K562 (cell line): ENCODE data around the gene CDC6. TPM values are rescaled to one million over a fixed set of nuclear protein-coding genes. Genes with fewer than 3 reads are reported as not detected.
A peak's percentile ranks its signal among the peaks of the same experiment; 100 is the strongest.

Source experiments
- ATAC-seq: fragments of 200-7000 bp; cut with Tn5 transposase; 3 replicates; pipeline ENCODE4 v1.9.1; 2020; ENCODE audit warnings: moderate library complexity
- BruUV-seq: library from RNA; stranded (reverse); fragments of 400-500 nt; replicated peaks from 2 replicates; lab custom pipeline; 2021; lab: Mats Ljungman, UMichigan
- CTCF ChIA-PET: fragments of 300-600 bp; formaldehyde crosslinking; extraction: SDS; loops from one replicate; lab custom pipeline; 2021; ENCODE audit warnings: low intra/inter-chr PET ratio; lab: Yijun Ruan, JAX
- POLR2A ChIA-PET: fragments of 300-600, 350-650 bp; sonication (Branson Sonifier 250); formaldehyde crosslinking; extraction: SDS; loops from one replicate; lab custom pipeline; 2021; ENCODE audit warnings: antibody characterized with exemption, inconsistent platforms; lab: Yijun Ruan, JAX
- DNase-seq, 4 experiments: peaks; one replicate each; pipeline versions ENCODE4 v3.0.0 to v3.0.0-alpha.2; 2011 to 2018; ENCODE audit warnings: low spot score in 3 of 4, mixed read lengths in 3 of 4; ENCODE audit errors: extremely low read depth in 1 of 4
- FAIRE-seq: peaks from 2 replicates; lab custom pipeline; 2011; peaks lifted over from hg19 to GRCh38; lab: Jason Lieb, UNC
- H2AFZ ChIP-seq: 2 replicates; pipeline ENCODE4 v1.6.0; 2011; ENCODE audit warnings: low read depth, low read length, control low read depth, inconsistent platforms
- H3K27ac ChIP-seq: fragments of 200-600 bp; 3 replicates; pipeline ENCODE4 v1.8.0; 2011; ENCODE audit warnings: low read depth, mild to moderate bottlenecking, control low read depth, inconsistent platforms, low read length, moderate library complexity, mixed read lengths; ENCODE audit errors: extremely low read depth
- H3K27me3 ChIP-seq, 2 experiments: fragments of 300-600 bp in 1 of 2; 2 replicates in 1 of 2; 3 replicates in 1 of 2; pipeline versions ENCODE4 v1.6.0 to v1.8.0; 2011; ENCODE audit warnings: inconsistent platforms in 2 of 2, low read length in 2 of 2, mild to moderate bottlenecking in 1 of 2, mixed read lengths in 1 of 2, moderate library complexity in 1 of 2; ENCODE audit not compliant: control insufficient read depth in 2 of 2, insufficient read depth in 2 of 2
- H3K36me3 ChIP-seq: fragments of 300-600 bp; 3 replicates; pipeline ENCODE4 v1.8.0; 2011; ENCODE audit warnings: mild to moderate bottlenecking, low read length, inconsistent platforms; ENCODE audit not compliant: control insufficient read depth, insufficient read depth
- H3K4me1 ChIP-seq, 2 experiments: fragments of 200-600 bp in 1 of 2; replicated peaks in 1 of 2; 2 replicates in 1 of 2; 3 replicates in 1 of 2; pipeline versions ENCODE4 v1.5.1 to v1.8.0; 2011; ENCODE audit warnings: inconsistent platforms in 2 of 2, low read length in 2 of 2, mild to moderate bottlenecking in 1 of 2, mixed read lengths in 1 of 2, moderate library complexity in 1 of 2; ENCODE audit not compliant: control insufficient read depth in 2 of 2, insufficient read depth in 2 of 2
- H3K4me2 ChIP-seq: 2 replicates; pipeline ENCODE4 v1.6.1; 2011; ENCODE audit warnings: low read length, control low read depth, inconsistent platforms, mixed read lengths; ENCODE audit not compliant: insufficient read depth
- H3K4me3 ChIP-seq: fragments of 200-600 bp; sonication (generic), shearing (Covaris generic); 2 replicates; pipeline ENCODE4 v1.5.1; 2016; ENCODE audit warnings: control low read depth, inconsistent platforms
- H3K79me2 ChIP-seq: fragments of 200-600 bp; 3 replicates; pipeline ENCODE4 v1.8.0; 2011; ENCODE audit warnings: low read length, inconsistent platforms; ENCODE audit not compliant: control insufficient read depth, insufficient read depth
- H3K9ac ChIP-seq, 2 experiments: 2 replicates each; pipeline versions ENCODE4 v1.6.0 to v1.6.1; 2011; ENCODE audit warnings: low read depth in 2 of 2, low read length in 2 of 2, control low read depth in 1 of 2, inconsistent platforms in 1 of 2, mild to moderate bottlenecking in 1 of 2, mixed read lengths in 1 of 2; ENCODE audit not compliant: insufficient read depth in 1 of 2
- H3K9me1 ChIP-seq: one replicate; pipeline ENCODE4 v1.6.0; 2011; ENCODE audit warnings: inconsistent platforms, mild to moderate bottlenecking, low read length, moderate library complexity; ENCODE audit not compliant: control insufficient read depth, insufficient read depth
- H3K9me3 ChIP-seq: replicated peaks from 2 replicates; pipeline ENCODE4 v1.5.1; 2011; ENCODE audit warnings: low read depth, low read length, inconsistent platforms; ENCODE audit not compliant: control insufficient read depth, insufficient read depth
- H4K20me1 ChIP-seq: replicated peaks from 2 replicates; pipeline ENCODE4 v1.6.1; 2011; ENCODE audit warnings: low read length, inconsistent platforms, mixed read lengths; ENCODE audit not compliant: control insufficient read depth, insufficient read depth
- ARID1B ChIP-seq: fragments of 450-650 bp; IDR thresholded peaks from 2 replicates; pipeline ENCODE4 v1.6.1; 2016; ENCODE audit warnings: antibody characterized with exemption, mild to moderate bottlenecking, inconsistent platforms
- CAMTA2 ChIP-seq: fragments of 250-450 bp; sonication (Bioruptor Pico); conservative IDR thresholded peaks from 2 replicates; pipeline ENCODE4 v1.5.1; 2022
- DPF2 ChIP-seq: fragments of 450-650 bp; IDR thresholded peaks from 2 replicates; pipeline ENCODE4 v1.6.1; 2016
- ELK1 ChIP-seq: sonication (generic); formaldehyde crosslinking; IDR thresholded peaks from 2 replicates; pipeline ENCODE4 v1.8.1; 2022; ENCODE audit warnings: missing genetic modification reagents
- FOSL1 ChIP-seq: fragments of 200-800 bp; sonication (Bioruptor generic); conservative IDR thresholded peaks from 2 replicates; pipeline ENCODE4 v1.6.1; 2016; ENCODE audit warnings: missing genetic modification characterization, missing compliant biosample characterization
- FUS ChIP-seq: fragments of 200-400 bp; formaldehyde crosslinking; optimal IDR thresholded peaks from 2 replicates; pipeline ENCODE3; 2017; ENCODE audit warnings: low read depth, low read length
- HBP1 ChIP-seq: fragments of 450-650 bp; formaldehyde crosslinking; IDR thresholded peaks from 2 replicates; pipeline ENCODE4 v1.4.0; 2022; ENCODE audit warnings: missing genetic modification characterization
- JUN ChIP-seq, 2 experiments: sonication (generic) in 1 of 2; formaldehyde crosslinking in 1 of 2; IDR thresholded peaks; 2 replicates each; pipeline versions ENCODE4 v1.6.1 to v1.8.0; 2012 to 2022; ENCODE audit warnings: borderline replicate concordance in 2 of 2, mild to moderate bottlenecking in 2 of 2, improper control_type of control experiment in 1 of 2, low read depth in 1 of 2, low read length in 1 of 2, missing genetic modification reagents in 1 of 2
- JUND ChIP-seq, 2 experiments: IDR thresholded peaks; 2 replicates in 1 of 2; 3 replicates in 1 of 2; pipeline ENCODE4 v1.6.1; 2011; ENCODE audit warnings: borderline replicate concordance in 2 of 2, low read depth in 2 of 2, low read length in 2 of 2, improper control_type of control experiment in 1 of 2, missing biosample characterization in 1 of 2, missing genetic modification characterization in 1 of 2, missing genetic modification reagents in 1 of 2
- MAFG ChIP-seq: fragments of 450-650 bp; conservative IDR thresholded peaks from 2 replicates; pipeline ENCODE4 v1.6.1; 2016; ENCODE audit warnings: missing genetic modification characterization, missing compliant biosample characterization
- MEIS2 ChIP-seq: fragments of 450-650 bp; IDR thresholded peaks from 2 replicates; pipeline ENCODE4 v1.6.1; 2014; ENCODE audit warnings: mild to moderate bottlenecking; ENCODE audit not compliant: partially characterized antibody
- MTF1 ChIP-seq: fragments of 250-450 bp; sonication (Bioruptor Pico); IDR thresholded peaks from 2 replicates; pipeline ENCODE4 v1.9.0; 2021; ENCODE audit warnings: moderate library complexity, mild to moderate bottlenecking, inconsistent platforms, borderline replicate concordance
- NFE2L1 ChIP-seq: fragments of 450-650 bp; IDR thresholded peaks from 2 replicates; pipeline ENCODE4 v1.6.1; 2016; ENCODE audit warnings: missing genetic modification characterization, low read depth, mild to moderate bottlenecking, missing compliant biosample characterization, moderate library complexity, borderline replicate concordance
- NFRKB ChIP-seq: fragments of 450-650 bp; IDR thresholded peaks from 2 replicates; pipeline ENCODE4 v1.6.1; 2016; ENCODE audit warnings: low read depth
- U2AF1 ChIP-seq: fragments of 200-400 bp; formaldehyde crosslinking; optimal IDR thresholded peaks from 2 replicates; pipeline ENCODE3; 2017; ENCODE audit warnings: mild to moderate bottlenecking, low read depth, low read length, moderate library complexity
- ZBTB43 ChIP-seq: sonication (generic); formaldehyde crosslinking; IDR thresholded peaks from 2 replicates; pipeline ENCODE4 v1.8.0; 2023; ENCODE audit warnings: mild to moderate bottlenecking, missing genetic modification reagents
- ZSCAN32 ChIP-seq: fragments of 450-650 bp; formaldehyde crosslinking; IDR thresholded peaks from 2 replicates; pipeline ENCODE4 v1.4.0; 2020; ENCODE audit warnings: mild to moderate bottlenecking, moderate library complexity
- in situ Hi-C: fragments of 300-500 bp; cut with MboI; formaldehyde crosslinking; loops from 4 replicates; pipeline ENCODE4 v1.15.0; 2018; ENCODE audit warnings: inconsistent platforms, mixed read lengths
- intact Hi-C: fragments of 100-400 bp; cut with micrococcal nuclease; formaldehyde crosslinking; loops from 2 replicates; pipeline ENCODE4 v1.14.2; 2022
- polyA plus RNA-seq, 8 experiments: library from polyadenylated mRNA; depleted of rRNA in 4 of 8; stranded (reverse) in 5 of 8; unstranded in 3 of 8; fragments of >200 nt; fragmentation: Nextera tagmentation in 2 of 8; fragmentation: Illumina TruSeq in 1 of 8; extraction: Ambion mirVana in 2 of 8; extraction: Trizol in 1 of 8; gene quantifications; 2 replicates each; pipeline versions ENCODE4 v1.2.1 to v1.2.3, GENCODE V29; 2011 to 2014; ENCODE audit warnings: inconsistent platforms in 1 of 8, missing spikeins in 1 of 8
- total RNA-seq, 7 experiments: library from RNA; depleted of rRNA in 6 of 7; stranded (reverse); fragments of >200 nt in 6 of 7; fragmentation: Illumina TruSeq in 2 of 7; extraction: Trizol in 2 of 7; gene quantifications; 2 replicates each; pipeline versions ENCODE4 v1.2.1 to v1.2.3, GENCODE V29; 2011 to 2021; ENCODE audit warnings: low replicate concordance in 1 of 7

CDC6 gene
- total and polyA plus RNA-seq, 9 of the 15 experiments (the other 6 are each of a cell fraction or from before 2014, with no cell fraction given): 29.6 to 141 (median 106) TPM

GRCh38 chr17:40248507-40248906 is 39.2 kb upstream of the CDC6 start (continued):
- TF ChIP-seq HBP1: no peak
- no peak for TF ChIP-seq NFE2L1 (tag)
- TF ChIP-seq MAFG (tag): no peak

- peak; percentile 56 for FAIRE-seq
- intact Hi-C loops (no loop called here), in situ Hi-C loops (no loop called here)
- Histone ChIP-seq H3K4me2 (no peak overlapping the region), H4K20me1 (no peaks in the 10 kb centered on the region), H3K9me1 (no peaks in the 10 kb centered on the region), H3K79me2 (peaks cover 29% of the 10 kb centered on the region), H3K9ac (no peak overlapping the region), H3K9me3 (no peaks in the 10 kb centered on the region), H2AFZ (no peak overlapping the region), H3K27ac (no peak overlapping the region), H3K27me3 (no peaks in the 10 kb centered on the region), H3K4me1 (peaks cover 4 to 7% of the 10 kb centered on the region in 2 experiments; a peak in 2 of 5 replicates), H3K4me3 (no peak overlapping the region), H3K36me3 (peaks cover 6% of the 10 kb centered on the region; the same call in 1 of the 3 replicates)
- DNase-seq: peak in 3 of 4 experiments; percentile 30 to 38 (median 32)
- BruUV-seq: no TSS peak
- CTCF ChIA-PET: no interaction called here
- peak; percentile 32; the same call in 1 of the 3 replicates for ATAC-seq
- POLR2A ChIA-PET: no interaction called here
- peak; percentile 91 for TF ChIP-seq FOSL1 (tag)
- TF ChIP-seq CAMTA2 (CRISPR knock-in tag): no peak
- TF ChIP-seq JUND (IDR thresholded peaks at IDR 0.05; ENCODE audit: borderline replicate concordance, low read depth, low read length): peak; percentile 74; the same call in 1 of the 2 replicates
- peak; percentile 80; the same call in 2 of the 3 replicates for TF ChIP-seq JUND (tag; IDR thresholded peaks at IDR 0.05; ENCODE audit: borderline replicate concordance, low read depth, low read length)
- TF ChIP-seq ZBTB43 (CRISPR knock-in tag): no peak
- TF ChIP-seq DPF2: 0 out of 2 replicates have a peak, but pooled peaks have one; percentile 14
- peak; percentile 74 for TF ChIP-seq MEIS2
- TF ChIP-seq NFRKB: no peak
- 0 out of 2 replicates have a peak, but pooled peaks have one; percentile 9 for TF ChIP-seq ARID1B
- no peak for TF ChIP-seq ELK1 (CRISPR knock-in tag)
- TF ChIP-seq FUS: no peak
- TF ChIP-seq ZSCAN32 (CRISPR knock-in tag): no peak
- TF ChIP-seq MTF1 (CRISPR knock-in tag): no peak
- 0 out of 2 replicates have a peak, but pooled peaks have one; percentile 36 for TF ChIP-seq JUN (IDR thresholded peaks at IDR 0.05; ENCODE audit: borderline replicate concordance, low read depth, low read length)
- TF ChIP-seq JUN (CRISPR knock-in tag; IDR thresholded peaks at IDR 0.05; ENCODE audit: borderline replicate concordance): no peak
- TF ChIP-seq U2AF1: no peak
These were observed 36.1 kb upstream of the CDC6 start for GRCh38 chr17:40251576-40251975.
